GM18517 (cell line): ENCODE results near the gene HLA-DPA1.

Experiments
- ATAC-seq: cut with Tn5 transposase; IDR thresholded peaks from one replicate; pipeline ENCODE4 v1.9.1; 2021; ENCODE audit warnings: mild to moderate bottlenecking, moderate library complexity; ENCODE audit not compliant: unreplicated experiment

Gene HLA-DPA1

DNA sequence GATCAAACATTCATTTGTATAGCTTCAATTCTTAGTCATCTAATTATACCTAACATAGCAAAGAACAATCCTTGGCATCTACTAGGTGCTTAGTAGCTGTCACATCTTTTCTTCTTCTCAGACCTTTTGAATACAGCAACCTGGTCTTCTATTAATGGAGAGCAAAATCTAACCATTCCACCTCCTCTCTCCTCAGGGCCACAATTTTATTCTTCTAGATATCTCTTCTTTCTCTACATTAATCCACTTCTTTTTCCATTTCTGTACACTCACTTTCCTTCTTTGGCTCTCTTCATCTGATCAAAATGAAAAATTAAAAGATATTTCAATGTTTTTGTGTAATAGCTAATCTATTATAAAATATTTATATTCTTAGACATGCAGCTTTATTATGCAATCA, 55.0 kb downstream of the HLA-DPA1 start:
- ATAC-seq: no peak

DNA sequence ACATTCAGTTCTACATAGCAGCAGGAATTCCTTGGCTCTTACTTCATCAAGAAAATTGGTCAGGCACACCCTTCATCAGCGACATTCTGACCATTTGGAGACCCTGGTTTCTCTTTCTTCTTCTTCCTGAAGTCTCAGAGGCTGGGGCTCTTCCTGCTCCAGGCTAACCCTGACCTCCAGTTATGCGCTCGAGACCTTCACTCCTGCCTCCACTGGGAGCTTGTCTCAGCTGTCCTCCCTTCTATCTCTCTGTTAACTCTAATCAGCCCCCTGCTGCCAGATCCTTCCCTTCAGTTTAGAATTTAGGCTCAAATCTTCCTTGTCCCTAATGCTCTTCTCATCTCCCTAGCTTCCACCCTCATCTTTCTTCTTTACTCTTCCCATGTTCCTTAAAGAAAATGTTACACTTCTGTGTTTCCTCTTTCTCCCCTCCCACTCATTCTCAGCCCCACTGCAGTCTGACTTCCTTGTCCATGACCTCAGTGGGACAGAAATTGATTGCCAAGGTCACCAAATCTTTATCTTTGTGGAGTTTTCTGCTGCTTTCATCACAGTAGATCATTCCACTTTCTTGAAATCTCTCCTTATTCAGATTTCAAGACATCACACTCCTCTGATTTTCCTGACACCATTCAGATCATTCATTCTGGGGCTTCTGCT, 55.6 kb downstream of the HLA-DPA1 start:
- ATAC-seq: no peak

DNA sequence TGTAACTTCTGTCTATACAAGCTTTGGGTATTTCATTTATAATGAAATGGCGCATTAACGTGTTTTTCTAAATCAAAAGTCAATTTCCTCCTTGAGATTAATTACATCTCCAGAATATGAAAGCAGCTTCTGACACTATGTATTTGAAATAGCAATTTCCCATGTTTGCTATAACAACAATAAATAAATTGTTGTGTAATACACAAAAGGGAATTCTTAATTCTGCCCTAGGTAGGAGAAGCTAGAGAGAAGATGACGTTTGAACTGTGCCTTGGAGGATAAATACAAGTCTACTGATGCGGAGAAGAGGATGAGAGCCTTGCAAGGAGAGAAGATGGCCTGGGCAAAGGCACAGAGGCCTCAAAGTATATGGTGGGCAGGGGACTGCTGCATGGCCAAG, 56.4 kb downstream of the HLA-DPA1 start:
- no peak for ATAC-seq

DNA sequence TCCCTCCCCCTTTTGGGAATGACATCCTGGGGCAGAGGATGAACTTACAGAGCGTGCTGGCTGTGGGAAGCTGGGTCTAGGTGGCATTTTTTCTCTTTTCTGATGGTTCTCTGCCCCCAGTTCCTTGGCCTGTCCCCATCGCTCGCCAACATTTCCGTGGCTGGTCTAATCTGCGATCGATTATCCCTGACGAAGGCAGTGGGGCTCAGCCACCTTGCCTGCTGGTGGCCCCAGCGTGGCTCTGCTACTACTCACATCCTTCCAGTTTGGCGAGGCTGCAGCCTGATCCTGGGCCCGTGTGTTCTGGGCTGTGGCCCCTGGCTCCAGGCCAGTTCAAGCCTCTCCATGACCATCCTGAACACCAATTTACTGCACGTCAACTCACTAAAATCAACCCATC, 57.7 kb downstream of the HLA-DPA1 start:
- no peak for ATAC-seq

DNA sequence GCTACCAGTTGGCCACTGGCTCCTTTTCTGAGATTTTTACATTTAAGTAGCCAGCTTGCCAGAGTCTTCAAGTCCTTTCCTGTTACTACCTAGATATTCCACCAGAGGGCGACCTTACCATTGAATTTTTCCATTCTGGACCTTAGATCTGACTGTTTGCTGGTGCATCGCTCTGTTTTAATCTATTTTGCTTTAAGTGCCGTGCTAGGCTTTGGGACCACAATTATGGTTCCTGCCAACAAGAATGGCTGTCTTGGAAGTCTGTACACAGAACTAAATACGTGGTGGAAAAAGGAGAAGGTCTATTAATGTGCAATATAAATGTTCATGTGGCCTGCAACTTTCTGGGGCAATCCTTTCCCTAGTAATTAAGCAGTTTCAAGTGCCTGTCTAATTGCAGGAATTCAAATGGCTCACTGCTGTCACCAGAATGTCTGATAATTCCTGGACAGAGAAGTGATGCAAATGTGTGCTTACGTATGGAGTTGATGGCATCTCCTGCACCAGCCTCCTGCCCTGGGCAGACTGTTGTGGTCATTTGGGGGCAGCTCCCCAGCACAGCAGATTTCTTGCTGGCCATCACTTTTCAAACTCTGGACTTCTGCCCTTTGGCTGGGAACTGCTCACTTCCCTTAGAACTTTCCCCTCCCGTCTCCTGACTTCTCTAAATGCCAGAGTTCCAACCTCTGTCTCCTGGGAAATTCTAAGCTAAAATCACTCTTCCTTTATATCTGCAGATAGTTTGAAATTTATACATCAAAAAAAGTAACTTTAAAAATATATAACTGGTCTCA, 58.4 kb downstream of the HLA-DPA1 start:
- ATAC-seq: no peak
